ENCODE results near the gene PHLDB1. TPM values are rescaled to one million over a fixed set of nuclear protein-coding genes. Genes with fewer than 3 reads are reported as not detected.
"Not testable (repeated sequence)": the region's sequence is repeated elsewhere in the genome, so short reads cannot be mapped to it uniquely, and the experiment has no call there.

PHLDB1 gene
- 7.5 TPM for total RNA-seq

- ATAC-seq, result peak; percentile 50
- peak; percentile 50 for DNase-seq (ENCODE audit: low spot score)
Observed at GRCh38 chr11:118607401-118608359, at the start of gene PHLDB1. Gene PHLDB1 (plus strand): TSS chr11:118607615. CDS start chr11:118613837, 6,222 bp downstream.

- DNase-seq (ENCODE audit: low spot score) (no peak), ATAC-seq (no peak)
Observed at GRCh38 chr11:118560806-118561205, 46.6 kb upstream of the PHLDB1 start.

- no peak for DNase-seq (ENCODE audit: low spot score)
Observed at GRCh38 chr11:118565051-118565450, 42.4 kb upstream of the PHLDB1 start.

GRCh38 chr11:118569670-118570069, 37.7 kb upstream of the PHLDB1 start:
- DNase-seq (ENCODE audit: low spot score), result no peak
- no peak for ATAC-seq

More at GRCh38 chr11:118565051-118565450, 42.4 kb upstream of the PHLDB1 start:
- no peak for ATAC-seq

GRCh38 chr11:118570787-118571186, 36.6 kb upstream of the PHLDB1 start:
- no peak for DNase-seq (ENCODE audit: low spot score)
- no peak for ATAC-seq

- DNase-seq (ENCODE audit: low spot score); ATAC-seq: not testable (repeated sequence)
Observed at GRCh38 chr11:118571701-118572060, 35.7 kb upstream of the PHLDB1 start.

- DNase-seq (ENCODE audit: low spot score) (peak; percentile 79), ATAC-seq (peak; percentile 90)
Observed at GRCh38 chr11:118572061-118572980, 35.1 kb upstream of the PHLDB1 start, which contains the start of gene ARCN1. Gene ARCN1 (plus strand): TSS chr11:118572409. CDS start chr11:118572548, 139 bp downstream.

- ATAC-seq (peak; percentile 28), DNase-seq (ENCODE audit: low spot score) (no peak)
Observed at GRCh38 chr11:118572981-118573550, 34.3 kb upstream of the PHLDB1 start.

- ATAC-seq, result no peak
- DNase-seq (ENCODE audit: low spot score), result no peak
Observed at GRCh38 chr11:118574636-118575035, 32.8 kb upstream of the PHLDB1 start.

- DNase-seq (ENCODE audit: low spot score); ATAC-seq: not testable (repeated sequence)
Observed at GRCh38 chr11:118577995-118578394, 29.4 kb upstream of the PHLDB1 start.

- no peak for ATAC-seq
- DNase-seq (ENCODE audit: low spot score), result no peak
Observed at GRCh38 chr11:118581057-118581456, 26.4 kb upstream of the PHLDB1 start.

- ATAC-seq (no peak), DNase-seq (ENCODE audit: low spot score) (no peak)
Observed at GRCh38 chr11:118587952-118588351, 19.5 kb upstream of the PHLDB1 start.

- ATAC-seq, result no peak
- no peak for DNase-seq (ENCODE audit: low spot score)
Observed at GRCh38 chr11:118592616-118593367, 14.6 kb upstream of the PHLDB1 start.

GRCh38 chr11:118594984-118595383, 12.4 kb upstream of the PHLDB1 start:
- peak; percentile 26 for ATAC-seq
- not testable (repeated sequence) for DNase-seq (ENCODE audit: low spot score)

GRCh38 chr11:118596224-118597146, 10.9 kb upstream of the PHLDB1 start:
- DNase-seq (ENCODE audit: low spot score) (no peak), ATAC-seq (no peak)

GRCh38 chr11:118597556-118597955, 9.9 kb upstream of the PHLDB1 start:
- peak; percentile 52 for DNase-seq (ENCODE audit: low spot score)
- ATAC-seq, result peak; percentile 71

GRCh38 chr11:118602331-118602730, 5.1 kb upstream of the PHLDB1 start:
- ATAC-seq, result no peak
- DNase-seq (ENCODE audit: low spot score), result peak; percentile 16

- ATAC-seq, result not testable (repeated sequence)
- peak; percentile 14 for DNase-seq (ENCODE audit: low spot score)
Observed at GRCh38 chr11:118603709-118604108, 3.7 kb upstream of the PHLDB1 start.

- DNase-seq (ENCODE audit: low spot score) (no peak), ATAC-seq (no peak)
Observed at GRCh38 chr11:118604566-118604965, 2.8 kb upstream of the PHLDB1 start.

Measured in left lobe of liver (tissue), 2 donors.